Activated CD4-positive, alpha-beta T cell treated with anti-CD3 and anti-CD28 coated beads, Interleukin-2, amount 10 ng/mL, durations not matched to agents 7 days and 5 days (primary cell): Measurements from ENCODE around the gene NUAK1. TPM values are rescaled to one million over a fixed set of nuclear protein-coding genes. Genes with fewer than 3 reads are reported as not detected.

Experiments
- CTCF ChIA-PET: fragments of 350-600 bp; sonication (Branson Sonifier 250); formaldehyde crosslinking; loops from one replicate; lab custom pipeline; 2021; ENCODE audit warnings: antibody characterized with exemption; lab: Charles Lee
- POLR2A ChIA-PET: fragments of 350-600 bp; sonication (Branson Sonifier 250); formaldehyde crosslinking; loops from one replicate; lab custom pipeline; 2021; ENCODE audit warnings: antibody characterized with exemption; lab: Charles Lee
- DNase-seq: peaks from one replicate; pipeline ENCODE4 v3.0.0-alpha.2; 2020
- H3K27ac Mint-ChIP-seq: one replicate; pipeline ENCODE4 v1.8.0; 2021; ENCODE audit warnings: mild to moderate bottlenecking, moderate library complexity, mixed read lengths
- H3K27me3 Mint-ChIP-seq: one replicate; pipeline ENCODE4 v1.8.0; 2021; ENCODE audit warnings: mixed read lengths
- H3K36me3 Mint-ChIP-seq: one replicate; pipeline ENCODE4 v1.8.0; 2021; ENCODE audit warnings: low read depth, mixed read lengths
- H3K4me1 Mint-ChIP-seq: one replicate; pipeline ENCODE4 v1.8.0; 2021; ENCODE audit warnings: mixed read lengths
- H3K4me3 Mint-ChIP-seq: one replicate; pipeline ENCODE4 v1.8.0; 2021; ENCODE audit warnings: mild to moderate bottlenecking, moderate library complexity, mixed read lengths
- H3K9me3 Mint-ChIP-seq: one replicate; pipeline ENCODE4 v1.8.0; 2021; ENCODE audit warnings: mixed read lengths
- total RNA-seq, 2 experiments: library from RNA; stranded (reverse); gene quantifications; one replicate each; pipeline ENCODE4 v1.2.3, GENCODE V29; 2021

Gene NUAK1
- total RNA-seq, 2 experiments from 2014 or later = not detected

GRCh38 chr12:106134294-106134949 is 4.3 kb downstream of the NUAK1 start:
- Mint-ChIP-seq H3K36me3 (no peaks in the 10 kb centered on the region), H3K4me3 (no peak overlapping the region), H3K27me3 (peaks cover 41% of the 10 kb centered on the region), H3K4me1 (peaks cover 3% of the 10 kb centered on the region), H3K27ac (no peak overlapping the region), H3K9me3 (no peaks in the 10 kb centered on the region)
- CTCF ChIA-PET = interaction anchor here (1.5 to 1.6 kb wide), 3 partner anchors 15 to 341 kb away, joined by 3 to 4 read pairs (median 3); no protein-coding TSS in a partner anchor
- POLR2A ChIA-PET = no interaction called here
- DNase-seq = no peak

- H3K9me3 Mint-ChIP-seq = no peaks in the 10 kb centered on the region
- peaks cover 3% of the 10 kb centered on the region for H3K4me1 Mint-ChIP-seq
- ChIA-PET CTCF (interaction anchor here (1.5 to 1.6 kb wide), 2 partner anchors 15 to 16 kb away, joined by 3 to 4 read pairs; no protein-coding TSS in a partner anchor), POLR2A (no interaction called here)
- no peak overlapping the region for H3K4me3 Mint-ChIP-seq
- H3K27me3 Mint-ChIP-seq = peaks cover 41% of the 10 kb centered on the region
- no peak for DNase-seq
- no peak overlapping the region for H3K27ac Mint-ChIP-seq
- H3K36me3 Mint-ChIP-seq = no peaks in the 10 kb centered on the region
These were observed 5.3 kb downstream of the NUAK1 start for GRCh38 chr12:106133136-106134087.

- Mint-ChIP-seq H3K27ac (no peak overlapping the region), H3K27me3 (peaks cover 35% of the 10 kb centered on the region), H3K4me1 (no peaks in the 10 kb centered on the region), H3K9me3 (no peaks in the 10 kb centered on the region), H3K4me3 (no peak overlapping the region), H3K36me3 (no peaks in the 10 kb centered on the region)
- POLR2A ChIA-PET = no interaction called here
- CTCF ChIA-PET = no interaction called here
- DNase-seq = no peak
These were observed 6.3 kb downstream of the NUAK1 start for GRCh38 chr12:106132175-106133135.

DNA sequence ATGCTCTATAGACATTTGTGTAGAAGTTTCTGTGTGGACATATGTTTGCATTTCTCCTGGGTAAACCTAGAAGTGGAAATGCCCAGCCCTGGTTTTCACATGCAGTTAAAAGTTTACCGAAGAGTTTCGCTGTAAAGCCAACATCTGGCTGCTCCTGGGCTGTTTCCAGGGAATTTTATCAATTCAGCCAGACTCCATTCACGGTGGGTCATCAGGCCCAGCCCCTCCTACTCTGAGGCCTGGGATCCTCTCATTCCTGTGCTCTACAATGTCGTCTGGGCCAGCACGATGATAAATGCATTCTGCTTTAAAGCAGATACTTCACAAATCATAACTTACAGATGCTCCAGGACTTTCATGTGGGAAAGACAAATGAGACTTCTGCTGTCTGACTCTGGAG is 7.1 kb downstream of the NUAK1 start:
- ChIA-PET CTCF (no interaction called here), POLR2A (no interaction called here)
- peaks cover 29% of the 10 kb centered on the region for H3K27me3 Mint-ChIP-seq
- H3K36me3 Mint-ChIP-seq = no peaks in the 10 kb centered on the region
- DNase-seq = no peak
- no peak overlapping the region for H3K27ac Mint-ChIP-seq
- no peaks in the 10 kb centered on the region for H3K9me3 Mint-ChIP-seq
- no peak overlapping the region for H3K4me3 Mint-ChIP-seq
- H3K4me1 Mint-ChIP-seq = no peaks in the 10 kb centered on the region

DNA sequence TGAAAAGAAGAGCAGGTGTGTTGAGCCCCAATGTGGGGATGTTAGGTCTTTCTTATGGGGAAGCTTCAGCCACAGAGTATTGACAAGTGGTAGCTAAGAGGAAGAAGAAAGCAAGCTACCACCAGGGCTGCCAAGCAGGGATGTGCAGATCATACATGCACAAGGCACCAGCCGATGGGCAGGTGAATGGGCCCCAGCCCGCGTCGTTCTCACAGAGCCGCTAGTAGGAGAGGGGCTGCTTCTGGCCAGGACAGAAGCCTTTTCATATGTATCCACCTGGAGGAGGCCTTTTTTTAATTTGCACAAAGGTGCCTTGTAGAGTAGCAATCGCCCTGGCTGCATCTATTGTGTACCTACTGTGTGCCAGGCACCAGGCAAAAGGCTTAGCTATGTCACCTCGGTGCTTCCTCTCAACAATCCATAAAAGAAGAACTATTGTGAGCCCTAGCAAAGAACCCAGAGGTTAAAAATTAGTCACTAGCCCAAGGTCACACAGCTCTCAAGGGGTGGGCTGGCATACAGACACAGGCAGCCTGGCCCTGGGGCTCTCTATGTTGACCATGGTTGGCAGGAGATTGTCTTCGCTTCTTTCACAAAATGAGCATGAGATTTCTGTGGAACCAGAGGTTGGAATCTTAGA is 8.2 kb downstream of the NUAK1 start:
- Mint-ChIP-seq H3K36me3 (no peaks in the 10 kb centered on the region), H3K4me3 (no peak overlapping the region), H3K4me1 (no peaks in the 10 kb centered on the region), H3K27me3 (peaks cover 26% of the 10 kb centered on the region), H3K27ac (no peak overlapping the region), H3K9me3 (no peaks in the 10 kb centered on the region)
- DNase-seq = no peak
- CTCF ChIA-PET = no interaction called here
- POLR2A ChIA-PET = no interaction called here

DNA sequence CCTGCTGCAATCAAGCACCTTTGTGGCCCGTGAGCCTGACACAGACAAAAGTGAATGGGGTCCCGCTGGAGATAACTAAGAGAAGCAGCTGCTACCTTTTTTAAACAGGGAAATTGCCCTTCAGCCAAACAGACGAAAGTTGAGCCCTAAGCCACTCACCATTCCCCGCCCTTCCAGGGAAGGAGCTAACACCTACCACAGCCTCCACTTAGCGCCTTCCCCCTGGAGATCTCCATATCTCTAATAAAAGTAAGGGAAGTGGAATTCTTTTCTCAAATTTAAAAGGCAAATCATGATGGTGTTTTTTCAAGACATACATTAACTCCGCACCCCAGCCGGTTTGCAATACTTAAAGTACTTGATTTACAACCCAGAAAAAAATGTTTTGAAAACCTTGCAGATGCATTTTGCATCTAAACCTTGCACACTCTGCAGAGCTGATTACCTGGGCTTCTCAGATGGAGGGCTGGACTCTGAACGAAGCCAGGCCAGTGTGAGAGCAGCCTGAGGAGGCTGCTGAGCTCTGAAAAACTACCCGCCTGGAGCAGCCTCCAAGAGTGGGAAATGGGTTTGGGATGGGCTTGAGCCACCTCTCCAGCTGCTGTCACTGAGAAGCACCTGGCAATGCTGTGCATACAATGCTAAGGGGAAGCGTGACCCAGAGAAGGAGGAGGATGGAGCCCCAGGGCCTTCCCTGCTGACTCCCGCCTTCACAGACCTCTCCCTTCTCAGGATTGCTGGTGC is 10.0 kb downstream of the NUAK1 start:
- CTCF ChIA-PET = interaction anchor here (1.0 kb wide), 1 partner anchor 9 kb away, joined by 3 read pairs; no protein-coding TSS in a partner anchor
- H3K4me1 Mint-ChIP-seq = no peaks in the 10 kb centered on the region
- no peak overlapping the region for H3K27ac Mint-ChIP-seq

DNA sequence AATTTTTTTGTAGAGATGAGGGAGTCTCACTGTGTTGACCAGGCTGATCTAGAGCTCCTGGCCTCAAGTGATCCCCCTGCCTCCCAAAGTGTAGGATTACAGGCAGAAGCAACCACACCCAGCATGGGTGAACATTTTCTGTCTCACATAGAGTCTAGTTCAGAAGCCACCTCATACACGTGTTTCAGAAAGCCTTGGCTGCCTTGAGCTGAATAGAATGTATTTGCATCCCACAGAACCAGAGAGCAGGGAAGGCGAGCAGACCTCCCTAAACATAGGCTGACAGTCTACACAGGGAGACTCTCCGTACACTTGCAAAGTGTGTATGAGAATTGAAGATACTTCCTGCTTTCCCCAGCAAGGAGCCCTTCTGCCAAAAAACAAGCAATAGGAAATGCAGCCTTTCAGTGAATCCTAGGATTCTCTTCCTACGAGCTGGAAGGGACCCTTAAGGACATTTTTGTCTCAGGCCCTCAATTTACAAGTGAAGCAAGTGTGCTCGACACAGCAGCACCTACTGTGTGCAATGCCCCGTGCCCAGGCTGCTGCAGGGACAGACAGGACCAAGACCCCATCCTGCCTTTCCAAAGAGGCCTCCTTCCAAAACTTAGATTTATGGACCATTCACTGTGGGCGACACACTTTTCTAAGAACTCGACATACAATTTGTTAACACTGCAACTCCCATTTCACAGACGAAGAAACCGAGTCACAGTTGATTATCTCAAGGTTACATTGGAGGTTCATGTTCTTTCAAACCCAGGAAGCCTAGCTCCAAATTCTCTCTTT is 11.2 kb downstream of the NUAK1 start:
- H3K4me1 Mint-ChIP-seq = no peaks in the 10 kb centered on the region
- H3K27me3 Mint-ChIP-seq = peaks cover 9% of the 10 kb centered on the region
- POLR2A ChIA-PET = no interaction called here
- no peak overlapping the region for H3K4me3 Mint-ChIP-seq
- CTCF ChIA-PET = interaction anchor here (1.0 kb wide), 1 partner anchor 10 kb away, joined by 3 read pairs; no protein-coding TSS in a partner anchor
- DNase-seq = no peak
- H3K27ac Mint-ChIP-seq = no peak overlapping the region
- H3K36me3 Mint-ChIP-seq = no peaks in the 10 kb centered on the region
- H3K9me3 Mint-ChIP-seq = no peaks in the 10 kb centered on the region

More for the DNA sequence above, 10.0 kb downstream of the NUAK1 start:
- no peaks in the 10 kb centered on the region for H3K9me3 Mint-ChIP-seq
- H3K4me3 Mint-ChIP-seq = no peak overlapping the region
- DNase-seq = no peak
- POLR2A ChIA-PET = no interaction called here
- no peaks in the 10 kb centered on the region for H3K36me3 Mint-ChIP-seq
- H3K27me3 Mint-ChIP-seq = peaks cover 19% of the 10 kb centered on the region

GRCh38 chr12:106126441-106127337 is 12.1 kb downstream of the NUAK1 start:
- Mint-ChIP-seq H3K4me1 (no peaks in the 10 kb centered on the region), H3K27ac (no peak overlapping the region)
- POLR2A ChIA-PET = no interaction called here

DNA sequence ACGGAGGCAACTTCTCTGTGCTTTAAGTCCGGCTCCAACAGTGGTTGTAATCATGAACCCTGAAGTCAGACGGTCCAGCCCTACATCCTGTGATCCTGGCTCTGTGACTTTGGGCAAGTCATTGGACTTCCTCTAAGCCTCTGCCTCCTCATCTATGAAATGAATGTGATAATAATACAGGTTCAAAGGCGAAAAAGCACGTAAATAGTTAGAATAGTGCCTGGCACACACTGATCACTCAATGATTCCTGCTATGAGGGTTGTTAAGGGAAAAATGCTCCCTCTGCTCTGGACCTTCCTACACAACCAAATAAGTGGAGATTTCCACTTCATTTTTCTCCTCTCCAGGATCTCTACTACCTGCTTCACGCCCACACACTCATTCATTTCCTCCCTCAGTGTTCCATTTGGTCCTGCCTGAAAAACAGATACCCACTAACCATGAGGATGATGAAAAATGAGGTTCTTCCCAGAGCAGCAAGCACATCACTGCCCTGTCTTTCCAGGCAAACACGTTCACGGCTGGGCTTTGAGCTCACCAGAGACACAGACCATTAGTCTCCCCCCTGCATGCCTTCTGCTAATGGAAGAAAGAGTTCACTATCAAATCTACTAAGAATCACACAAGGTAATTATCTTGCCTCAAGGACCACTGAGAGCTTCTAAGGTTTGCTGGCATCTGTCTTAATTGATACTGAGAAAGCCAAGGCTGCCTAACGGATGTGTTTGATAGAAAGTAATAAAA is 13.2 kb downstream of the NUAK1 start:
- POLR2A ChIA-PET = no interaction called here
- DNase-seq = no peak

More at GRCh38 chr12:106126441-106127337, 12.1 kb downstream of the NUAK1 start:
- H3K4me3 Mint-ChIP-seq = no peak overlapping the region
- peaks cover 9% of the 10 kb centered on the region for H3K27me3 Mint-ChIP-seq
- CTCF ChIA-PET = interaction anchor here (0.8 kb wide), 1 partner anchor 14 kb away, joined by 4 read pairs; no protein-coding TSS in a partner anchor
- no peaks in the 10 kb centered on the region for H3K9me3 Mint-ChIP-seq
- H3K36me3 Mint-ChIP-seq = no peaks in the 10 kb centered on the region
- no peak for DNase-seq

More for the DNA sequence above, 13.2 kb downstream of the NUAK1 start:
- Mint-ChIP-seq H3K27me3 (peaks cover 9% of the 10 kb centered on the region), H3K4me1 (no peaks in the 10 kb centered on the region), H3K27ac (no peak overlapping the region), H3K9me3 (no peaks in the 10 kb centered on the region), H3K36me3 (no peaks in the 10 kb centered on the region), H3K4me3 (no peak overlapping the region)
- CTCF ChIA-PET = no interaction called here
